HG03460 (cell line): Measurements from ENCODE around the gene PF4V1.

Experiments used
- ATAC-seq: cut with Tn5 transposase; IDR thresholded peaks from one replicate; pipeline ENCODE4 v1.9.1; 2021; ENCODE audit not compliant: unreplicated experiment

The PF4V1 gene

GRCh38 chr4:73902038-73902637, 49.0 kb downstream of the PF4V1 start:
- ATAC-seq = no peak

- ATAC-seq = no peak
Measured at GRCh38 chr4:73902817-73903547, 49.9 kb downstream of the PF4V1 start.
